K562 (cell line): ENCODE data around the gene C11orf91. TPM values are rescaled to one million over a fixed set of nuclear protein-coding genes. Genes with fewer than 3 reads are reported as not detected.

Experiments used
- BRD9 ChIP-seq: fragments of 450-650 bp; IDR thresholded peaks from 2 replicates; pipeline ENCODE4 v1.6.1; 2018; ENCODE audit warnings: low read depth; ENCODE audit not compliant: partially characterized antibody
- ESRRA ChIP-seq: fragments of 450-650 bp; IDR thresholded peaks from 2 replicates; pipeline ENCODE4 v1.6.1; 2014; ENCODE audit warnings: low read depth, mild to moderate bottlenecking, moderate library complexity, borderline replicate concordance
- ETV5 ChIP-seq: sonication (generic); formaldehyde crosslinking; IDR thresholded peaks from 2 replicates; pipeline ENCODE4 v1.4.0; 2020; ENCODE audit warnings: low read depth, mild to moderate bottlenecking, missing genetic modification reagents
- NRF1 ChIP-seq, 2 experiments: fragments of 450-650 bp; IDR thresholded peaks in 1 of 2; conservative IDR thresholded peaks in 1 of 2; 2 replicates each; pipeline ENCODE4 v1.6.1; 2014; ENCODE audit warnings: mild to moderate bottlenecking in 2 of 2
- SFPQ ChIP-seq: fragments of 200-400 bp; formaldehyde crosslinking; IDR thresholded peaks from 2 replicates; pipeline ENCODE4 v1.6.1; 2017; ENCODE audit warnings: mild to moderate bottlenecking, low read depth, low read length, moderate library complexity
- SNRNP70 ChIP-seq: fragments of 200-400 bp; formaldehyde crosslinking; optimal IDR thresholded peaks from 2 replicates; pipeline ENCODE3; 2017; ENCODE audit warnings: low read depth, low read length
- THAP12 ChIP-seq: fragments of 250-450 bp; sonication (Bioruptor Pico); IDR thresholded peaks from 2 replicates; pipeline ENCODE4 v1.9.0; 2021; ENCODE audit warnings: mild to moderate bottlenecking, inconsistent platforms
- THRB ChIP-seq: fragments of 450-650 bp; formaldehyde crosslinking; conservative IDR thresholded peaks from 2 replicates; pipeline ENCODE4 v1.4.0; 2022; ENCODE audit warnings: mild to moderate bottlenecking, missing genetic modification characterization
- ZNF197 ChIP-seq: fragments of 200-800 bp; sonication (Bioruptor generic); IDR thresholded peaks from 2 replicates; pipeline ENCODE4 v1.6.1; 2016; ENCODE audit warnings: low read depth, missing genetic modification characterization, missing compliant biosample characterization
- ZNF407 ChIP-seq: fragments of 450-650 bp; IDR thresholded peaks from 2 replicates; pipeline ENCODE4 v1.6.1; 2016; ENCODE audit warnings: low read depth
- ZNF696 ChIP-seq: fragments of 250-450 bp; sonication (Bioruptor Pico); conservative IDR thresholded peaks from 2 replicates; pipeline ENCODE4 v1.4.0; 2020; ENCODE audit warnings: mild to moderate bottlenecking, moderate library complexity
- polyA plus RNA-seq, 8 experiments: library from polyadenylated mRNA; depleted of rRNA in 4 of 8; stranded (reverse) in 5 of 8; unstranded in 3 of 8; fragments of >200 nt; fragmentation: Nextera tagmentation in 2 of 8; fragmentation: Illumina TruSeq in 1 of 8; extraction: Ambion mirVana in 2 of 8; extraction: Trizol in 1 of 8; gene quantifications; 2 replicates each; pipeline versions ENCODE4 v1.2.1 to v1.2.3, GENCODE V29; 2011 to 2014; ENCODE audit warnings: inconsistent platforms in 1 of 8, missing spikeins in 1 of 8
- total RNA-seq, 7 experiments: library from RNA; depleted of rRNA in 6 of 7; stranded (reverse); fragments of >200 nt in 6 of 7; fragmentation: Illumina TruSeq in 2 of 7; extraction: Trizol in 2 of 7; gene quantifications; 2 replicates each; pipeline versions ENCODE4 v1.2.1 to v1.2.3, GENCODE V29; 2011 to 2021; ENCODE audit warnings: low replicate concordance in 1 of 7

The C11orf91 gene
- total and polyA plus RNA-seq, 9 of the 15 experiments (the other 6 are each of a cell fraction or from before 2014, with no cell fraction given): not detected

GRCh38 chr11:33700502-33701271, at the start of gene C11orf91 (continued):
- TF ChIP-seq SFPQ: no peak
- no peak for TF ChIP-seq ESRRA
- no peak for TF ChIP-seq ZNF407
- no peak for TF ChIP-seq ZNF197 (CRISPR knock-in tag)
- TF ChIP-seq NRF1 (conservative IDR thresholded peaks at IDR 0.05 in 1 of 2, IDR thresholded peaks at IDR 0.05 in 1 of 2): peak; percentile 73 to 74
- no peak for TF ChIP-seq ETV5 (CRISPR knock-in tag)
- no peak for TF ChIP-seq THAP12
- TF ChIP-seq THRB (CRISPR knock-in tag): no peak
- TF ChIP-seq ZNF696 (CRISPR knock-in tag): no peak
- TF ChIP-seq BRD9: no peak
- no peak for TF ChIP-seq SNRNP70
